Hematopoietic multipotent progenitor cell treated with erythropoietin and hydrocortisone succinate and interleukin-3 and kit ligand, for 17 days (in vitro differentiated cells): ENCODE results near the gene CEP131.
"Not testable (repeated sequence)": the region's sequence is repeated elsewhere in the genome, so short reads cannot be mapped to it uniquely, and the experiment has no call there.

Experiments used
- DNase-seq: peaks from one replicate; pipeline ENCODE4 v3.0.0-alpha.2; 2015; ENCODE audit warnings: low spot score

The CEP131 gene

DNA sequence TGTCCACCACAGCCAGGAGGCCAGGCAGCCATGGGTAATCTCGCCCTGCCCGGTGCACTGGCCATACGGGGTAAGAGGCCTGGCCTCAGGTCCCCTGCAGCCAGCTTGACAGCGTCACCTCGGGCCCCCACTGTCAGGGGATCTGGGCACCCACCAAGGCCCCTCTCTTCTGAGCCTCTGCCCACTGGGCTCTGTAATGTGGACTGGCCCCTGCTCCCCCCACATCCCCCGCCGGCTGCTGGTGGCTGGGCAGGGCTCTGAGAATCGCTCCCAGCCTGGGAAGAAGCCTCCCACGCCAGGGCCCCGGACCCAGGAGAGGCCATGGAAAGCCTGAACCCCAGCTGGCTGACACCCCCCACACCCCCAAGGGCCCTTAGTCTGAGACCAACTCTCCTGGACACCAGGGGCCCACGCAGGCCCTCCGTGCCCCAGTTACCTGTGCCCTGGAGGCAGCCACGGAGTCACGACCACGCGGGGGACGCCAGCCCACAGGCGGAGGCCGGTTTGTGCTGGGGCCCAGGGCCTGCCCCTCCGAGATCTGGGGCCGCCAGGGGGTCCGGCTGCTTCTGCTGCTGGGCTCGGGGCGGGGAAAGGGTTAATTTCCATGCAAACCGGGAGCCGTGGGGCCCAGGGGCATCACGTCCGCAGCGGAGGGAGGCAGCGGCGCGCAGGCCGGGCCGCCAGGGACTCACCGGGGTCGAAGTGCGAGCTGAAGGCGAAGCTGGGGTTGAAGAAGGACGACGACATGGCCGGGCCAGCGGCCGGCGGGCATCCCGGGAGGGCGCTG is 57.3 kb downstream of the CEP131 start, which contains the start of gene PVALEF:
Gene PVALEF, plus strand, starts transcription at position 262 of the 787 bp plus-strand sequence. CDS start 15,720 bp downstream, outside the sequence.
- no peak for DNase-seq

DNA sequence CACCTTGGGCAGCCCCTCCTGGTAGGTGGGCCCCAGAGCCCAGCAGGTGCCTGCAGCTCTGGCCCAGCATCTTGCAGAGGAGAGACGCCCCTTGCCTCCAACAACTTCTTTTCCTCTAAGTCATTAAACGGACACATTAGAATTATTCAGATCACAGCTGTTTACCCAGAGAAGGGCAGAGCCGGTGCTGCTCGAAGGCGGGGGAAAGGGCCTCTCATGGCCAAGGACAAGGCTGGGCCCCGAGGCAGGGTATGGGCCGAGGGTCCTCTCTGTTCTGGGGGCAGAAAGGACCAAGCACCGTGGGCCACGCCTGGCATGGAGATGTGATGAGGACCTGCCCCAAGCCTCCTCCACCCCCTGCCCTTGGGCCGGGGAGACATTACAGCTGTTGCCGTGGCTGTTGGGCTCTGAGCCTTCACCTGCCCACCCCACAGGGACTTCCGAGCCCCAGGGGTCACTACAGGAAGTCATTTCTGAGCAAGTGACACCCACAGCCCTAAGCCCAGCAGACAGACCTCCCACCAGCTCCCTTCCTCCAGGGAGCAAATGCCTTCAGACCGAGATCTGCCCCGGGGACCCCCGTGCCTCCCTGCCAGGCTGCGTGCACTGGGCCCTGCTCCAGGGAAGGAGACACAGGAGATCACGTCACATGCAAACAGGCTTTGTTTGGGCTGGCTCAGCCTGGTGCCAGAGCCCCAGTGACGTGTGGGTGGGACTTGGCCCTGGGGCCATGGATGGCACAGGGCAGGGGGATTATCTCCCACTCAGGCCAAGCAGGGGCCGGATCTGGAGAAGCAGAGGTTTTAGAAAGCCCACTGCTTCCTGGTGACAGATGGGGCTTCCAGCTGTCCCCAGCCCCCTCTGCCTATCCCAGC is 58.2 kb downstream of the CEP131 start:
- no peak for DNase-seq

DNA sequence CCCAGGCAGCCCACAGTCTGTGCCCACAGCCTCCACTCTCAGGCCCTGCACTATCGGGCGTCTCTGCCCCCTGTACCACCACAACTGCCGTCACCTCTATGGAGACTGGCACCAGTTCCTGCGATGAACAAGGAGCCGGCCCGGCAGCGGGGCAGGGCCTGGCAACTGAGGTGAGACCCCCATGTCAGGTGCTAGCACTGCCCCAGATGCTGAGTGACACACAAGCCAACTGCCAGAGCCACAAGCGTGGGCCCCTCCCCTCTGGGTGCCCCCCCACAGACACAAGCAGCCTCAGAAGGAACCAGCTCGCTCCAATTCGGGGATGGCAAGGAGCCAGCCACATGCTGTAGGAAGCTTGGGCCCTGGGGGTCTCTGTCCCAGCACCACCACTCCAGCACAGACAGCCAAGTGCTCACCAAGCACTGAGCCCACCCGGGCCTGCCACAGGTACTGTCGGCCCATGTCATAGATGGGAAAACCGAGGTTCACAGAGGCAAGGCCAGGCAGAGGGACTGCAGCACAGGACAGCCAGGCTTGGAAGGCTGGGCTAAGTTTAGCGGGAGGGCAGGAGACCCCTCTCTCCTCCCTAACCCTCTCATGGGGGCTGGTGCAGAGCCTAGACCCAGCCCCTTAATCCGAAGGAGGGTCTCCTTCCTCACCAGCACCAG is 58.9 kb downstream of the CEP131 start:
- no peak for DNase-seq

DNA sequence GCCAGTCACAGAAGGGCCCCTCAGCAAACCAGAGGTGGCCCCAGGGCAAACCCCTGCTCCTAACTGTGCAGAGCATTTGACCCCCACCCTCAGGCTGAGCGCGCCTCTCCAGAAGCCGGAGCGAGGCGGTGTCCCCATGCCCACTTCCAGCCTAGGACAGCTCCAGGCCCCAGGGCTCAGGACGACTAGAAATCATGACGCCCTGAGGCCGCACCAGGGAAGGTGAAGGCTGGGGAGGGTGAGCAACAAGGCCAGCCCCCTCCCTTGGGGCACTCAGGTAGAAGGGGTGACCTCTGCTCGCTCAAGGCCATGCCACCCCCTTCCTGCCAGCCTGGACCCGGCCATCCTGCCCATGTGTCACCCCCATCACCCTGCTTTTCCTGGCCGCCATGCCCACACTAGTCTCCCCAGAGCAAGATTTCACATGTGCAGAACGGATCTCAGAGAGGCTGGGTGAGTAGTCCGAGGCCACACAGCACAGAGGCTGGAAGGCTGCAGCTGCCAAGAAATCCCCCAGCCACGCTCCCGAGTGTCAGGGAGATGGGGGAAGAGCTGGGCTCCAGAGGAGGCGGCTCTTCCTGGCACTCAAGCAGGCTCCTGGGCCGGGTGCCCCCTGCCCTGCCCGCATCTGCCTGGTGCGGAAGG is 59.6 kb downstream of the CEP131 start:
- DNase-seq: no peak

DNA sequence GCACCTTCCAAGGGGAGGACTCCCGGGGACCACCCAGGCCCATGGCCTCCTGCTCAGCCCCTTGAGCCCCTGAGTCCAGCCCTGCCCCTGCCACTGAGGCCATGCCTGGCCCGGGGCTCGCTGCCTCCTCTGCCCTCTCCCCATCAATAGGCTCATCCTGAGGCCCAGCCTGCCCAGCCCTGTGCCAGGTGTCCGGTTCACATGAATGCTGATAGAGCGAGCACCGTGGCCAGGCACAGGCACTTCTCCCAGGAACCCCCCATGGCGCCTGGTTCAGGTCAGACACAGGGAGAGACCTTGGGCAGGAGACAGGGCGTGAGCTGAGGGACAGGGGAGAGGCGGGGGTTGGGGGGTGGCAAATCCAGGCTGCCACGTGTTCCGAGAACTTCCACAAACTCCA is 60.3 kb downstream of the CEP131 start:
- no peak for DNase-seq

DNA sequence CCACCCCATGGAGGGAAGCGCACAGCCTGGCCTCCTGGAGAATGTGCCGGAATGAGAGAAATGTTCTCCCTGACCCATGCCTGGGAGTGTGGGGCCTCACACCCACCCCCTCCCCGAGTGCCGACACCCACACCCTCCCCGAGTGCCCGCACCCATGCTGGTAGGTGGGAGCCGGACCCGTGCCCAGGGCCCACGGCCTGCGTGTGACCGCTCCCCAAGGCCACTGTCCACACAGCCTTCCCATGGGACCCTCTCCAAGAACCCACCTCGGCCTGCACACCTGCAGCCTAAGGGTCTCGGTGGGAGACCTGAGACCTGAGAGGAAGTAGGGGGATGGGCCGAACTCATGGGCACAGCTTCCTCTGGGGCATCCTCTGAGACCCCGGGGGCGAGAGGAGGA is 60.8 kb downstream of the CEP131 start:
- no peak for DNase-seq

DNA sequence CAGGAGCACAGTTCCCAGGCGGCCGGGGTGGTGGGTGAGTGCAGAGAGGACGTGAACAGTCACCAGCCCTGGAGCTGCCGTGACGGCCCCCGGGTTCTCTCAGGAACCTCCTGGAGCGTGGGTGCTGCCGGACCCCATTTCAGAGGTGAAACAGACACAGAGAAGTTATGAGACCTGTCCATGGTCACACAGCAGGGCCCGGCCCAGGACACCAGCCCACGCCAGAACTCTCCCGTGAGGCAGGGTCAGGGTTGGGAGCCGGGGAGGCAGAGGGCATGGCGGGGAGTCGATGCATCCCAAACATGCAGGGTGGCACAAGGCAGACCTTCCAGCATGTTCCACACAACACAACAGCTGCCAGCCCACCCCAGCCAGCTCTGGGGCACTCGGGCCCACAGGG is 61.2 kb downstream of the CEP131 start:
- no peak for DNase-seq

DNA sequence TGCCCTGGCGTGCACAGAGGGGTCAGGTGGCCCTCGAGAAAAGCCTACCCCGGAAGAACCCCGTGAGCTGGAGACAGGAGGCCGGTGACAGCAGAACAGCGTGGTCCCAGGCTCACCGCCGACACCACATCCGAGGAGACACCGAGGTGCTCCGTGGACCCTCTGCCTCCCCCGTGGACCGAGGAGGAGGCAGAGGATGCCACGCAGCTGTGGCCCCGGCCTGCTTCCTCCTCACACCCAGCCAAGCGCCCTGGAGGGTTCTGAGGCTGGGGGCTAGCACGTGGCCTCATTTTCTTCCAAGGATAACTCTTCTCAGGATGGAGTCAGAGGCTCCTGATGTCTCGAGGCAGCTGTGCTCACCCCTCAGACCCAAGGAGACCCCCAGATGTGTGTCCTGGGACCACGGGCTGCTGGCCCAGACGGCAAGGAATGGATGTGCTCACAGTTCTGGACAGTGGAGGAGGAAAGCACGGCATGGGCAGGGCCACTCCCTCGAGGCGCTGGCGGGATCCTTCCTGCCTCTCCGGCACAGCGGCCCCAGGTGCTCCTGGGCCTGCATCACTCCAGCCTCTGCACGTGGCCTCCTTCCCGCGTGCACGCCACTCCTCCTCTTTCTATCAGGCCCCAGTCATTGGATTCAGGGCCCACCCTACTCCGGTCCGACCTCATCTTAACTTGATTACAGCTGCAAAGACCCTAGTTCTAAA is 61.9 kb downstream of the CEP131 start:
- no peak for DNase-seq

DNA sequence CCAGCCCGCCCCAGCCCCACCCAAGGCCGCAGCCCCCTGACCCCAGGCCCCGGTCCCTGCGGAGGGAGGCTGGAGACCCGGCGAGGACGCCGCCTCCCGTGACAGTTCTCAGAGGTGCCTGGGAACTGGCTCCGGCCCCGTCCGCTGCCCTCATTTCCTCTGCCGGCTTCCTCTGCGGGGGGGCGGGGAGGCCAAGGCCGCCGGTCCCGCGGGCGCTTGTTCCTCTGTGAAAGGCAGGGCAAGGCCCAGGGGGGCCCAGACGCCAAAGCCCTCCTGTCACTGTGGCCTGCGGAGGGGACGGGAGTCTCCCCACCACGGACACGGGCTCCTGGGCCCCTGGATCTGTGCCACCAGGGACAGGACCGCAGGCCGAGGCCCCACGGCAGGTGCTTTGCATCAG is 62.5 kb downstream of the CEP131 start:
- no peak for DNase-seq

DNA sequence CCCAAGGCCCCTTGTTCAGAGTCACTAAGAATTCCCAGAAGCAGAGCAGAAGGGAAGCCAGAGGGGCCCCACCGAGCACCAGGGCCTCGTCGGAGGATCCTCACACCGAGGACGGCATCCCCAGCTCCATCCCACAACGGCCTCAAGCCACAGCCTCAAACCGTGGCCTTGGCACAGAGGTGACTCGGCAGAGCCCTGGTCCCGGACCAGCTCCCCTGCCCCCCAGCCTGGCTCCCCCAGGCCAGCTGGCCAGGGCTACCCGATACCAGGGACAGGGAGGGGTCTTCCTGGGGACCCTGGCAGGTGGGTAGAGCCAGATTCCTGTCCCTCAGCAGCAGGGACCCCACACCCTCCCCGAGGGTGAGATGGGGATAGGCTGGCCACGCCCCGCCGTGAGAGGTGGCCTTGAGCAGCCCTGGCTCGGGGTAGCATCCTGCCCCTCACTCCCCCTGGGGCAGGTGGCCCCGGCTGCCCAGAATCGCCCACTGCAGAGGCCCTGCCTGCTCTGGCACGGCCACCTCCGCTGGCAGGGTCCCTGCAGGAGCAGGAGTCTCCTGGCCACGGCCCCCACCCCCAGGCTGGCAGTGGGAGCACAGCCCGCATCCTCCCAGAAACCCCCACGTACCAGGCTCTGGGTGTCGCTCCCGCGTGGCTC is 63.0 kb downstream of the CEP131 start:
- no peak for DNase-seq

DNA sequence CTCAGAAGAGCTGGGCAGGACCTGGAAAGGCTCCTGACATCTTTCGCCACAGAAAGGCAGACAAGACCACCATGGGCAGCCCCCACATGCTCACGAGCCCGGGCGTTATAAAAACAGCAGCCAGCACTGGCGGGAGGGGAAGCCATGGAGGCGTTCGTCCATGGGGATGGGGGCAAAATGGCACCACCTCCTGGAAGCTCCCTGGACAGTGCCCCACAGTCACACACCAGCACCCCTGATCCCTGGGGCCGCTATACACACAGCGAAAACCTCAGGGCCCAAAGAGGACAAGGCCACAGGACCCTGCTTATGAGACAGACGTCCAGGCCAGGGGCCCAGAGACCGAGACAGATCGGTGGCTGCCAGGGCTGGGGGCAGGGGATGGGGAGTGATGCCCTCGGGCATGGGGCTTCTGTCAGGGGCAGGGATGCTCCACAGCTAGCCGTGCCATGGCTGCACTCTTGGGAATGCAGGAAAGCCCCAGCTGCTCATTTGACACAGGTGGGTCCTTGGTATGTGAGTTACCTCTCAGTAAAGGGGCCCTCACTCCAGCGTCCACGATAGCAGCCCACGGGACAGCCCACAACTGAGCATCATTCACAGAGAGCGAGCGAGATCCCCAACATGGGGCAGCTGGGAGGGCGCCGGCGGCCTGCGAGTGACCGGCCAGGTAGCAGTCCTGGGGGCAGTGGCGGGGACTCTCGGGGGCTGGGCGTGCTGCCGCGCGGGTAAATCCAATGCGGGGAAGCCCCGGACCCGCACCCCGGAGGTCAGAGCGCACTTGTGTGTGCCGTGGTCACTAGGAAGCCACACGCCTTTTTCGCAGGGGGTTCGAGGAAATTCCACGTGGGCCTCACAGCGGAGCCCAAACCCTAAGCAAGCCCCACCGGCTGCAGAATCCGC is 63.8 kb downstream of the CEP131 start:
- DNase-seq: no peak

DNA sequence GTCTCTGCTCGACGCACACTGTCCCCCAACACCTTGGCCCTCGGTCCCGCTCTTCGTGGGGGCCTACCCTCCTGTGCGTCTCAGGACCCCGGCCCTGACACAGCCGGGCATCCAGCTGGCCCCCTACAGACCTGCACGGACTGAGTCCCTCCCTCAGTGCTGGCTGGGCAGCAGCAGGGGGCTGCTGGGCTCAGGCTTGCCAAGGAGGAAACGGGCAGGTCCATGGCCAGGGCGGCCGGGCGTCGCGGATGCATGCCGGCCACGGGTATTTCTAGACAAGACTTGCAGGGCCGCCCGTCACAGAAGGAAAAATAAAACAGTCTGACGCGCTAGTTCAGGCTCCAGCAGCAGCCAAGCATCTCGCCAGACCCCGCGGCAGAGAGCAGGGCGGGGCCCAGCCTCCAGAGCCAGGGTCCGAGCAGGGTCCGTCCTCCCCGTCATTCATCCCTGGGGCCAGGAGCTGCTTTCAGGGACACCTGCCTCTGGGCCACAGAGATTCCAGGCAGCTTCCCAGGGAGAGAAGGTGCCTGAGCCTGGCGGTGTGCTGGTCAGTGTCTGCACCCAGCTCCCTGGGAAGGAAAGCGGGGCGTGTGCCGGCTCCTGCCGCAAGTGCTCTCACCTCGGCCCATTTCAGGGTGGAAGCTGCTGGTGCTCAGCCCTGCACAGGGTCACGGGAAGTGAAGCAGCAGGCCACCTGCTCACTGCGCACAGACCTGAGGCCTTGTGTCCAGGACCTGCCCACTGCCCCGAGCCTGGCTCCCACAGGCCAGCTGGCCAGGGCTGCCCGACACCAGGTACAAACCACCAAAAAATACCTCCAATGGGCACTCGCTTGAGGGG is 64.7 kb downstream of the CEP131 start:
- DNase-seq: no peak

DNA sequence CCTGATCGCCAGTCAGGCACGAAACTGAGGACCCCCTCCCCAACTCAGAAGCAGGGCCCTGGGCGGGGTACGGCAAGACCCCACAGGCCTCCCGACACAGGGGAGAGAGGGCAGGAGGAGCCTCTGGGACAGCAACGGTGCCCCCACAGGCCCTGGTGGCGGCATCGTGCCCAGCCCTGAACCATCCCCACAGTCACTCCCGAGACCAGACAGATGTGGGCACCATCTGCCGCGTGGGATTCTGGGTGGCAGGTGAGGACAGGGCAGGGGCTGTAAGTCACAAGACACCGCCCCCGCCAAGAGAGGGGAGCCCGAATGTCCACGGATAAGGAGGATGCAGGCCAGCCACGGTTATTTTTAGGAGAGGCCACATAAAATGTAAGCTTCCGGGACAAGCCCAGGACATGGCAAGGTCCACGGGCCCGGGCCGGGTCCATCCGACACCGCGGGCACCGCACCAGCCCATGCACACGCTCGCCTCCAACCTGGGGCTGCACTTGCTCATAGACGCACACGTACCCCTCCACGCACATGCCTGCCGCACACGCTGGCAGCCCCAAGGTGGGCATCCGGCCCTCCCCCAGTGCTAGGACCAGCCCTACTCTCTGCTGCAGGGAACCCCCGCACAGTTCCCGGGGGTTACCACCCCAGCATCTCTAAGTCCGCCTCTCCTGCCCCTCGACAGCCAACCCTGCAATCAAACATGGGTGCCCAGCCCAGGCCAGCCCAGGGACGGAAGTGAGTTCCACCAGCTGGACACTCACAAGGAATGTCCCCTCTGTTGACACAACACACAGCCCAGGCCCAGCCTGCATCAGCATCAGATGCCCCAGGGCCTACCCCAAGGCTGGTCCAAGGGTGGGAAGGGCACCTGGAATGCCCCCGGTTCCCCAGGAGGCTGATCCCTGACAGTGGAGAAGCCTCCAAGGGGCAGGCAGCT is 65.6 kb downstream of the CEP131 start:
- no peak for DNase-seq

DNA sequence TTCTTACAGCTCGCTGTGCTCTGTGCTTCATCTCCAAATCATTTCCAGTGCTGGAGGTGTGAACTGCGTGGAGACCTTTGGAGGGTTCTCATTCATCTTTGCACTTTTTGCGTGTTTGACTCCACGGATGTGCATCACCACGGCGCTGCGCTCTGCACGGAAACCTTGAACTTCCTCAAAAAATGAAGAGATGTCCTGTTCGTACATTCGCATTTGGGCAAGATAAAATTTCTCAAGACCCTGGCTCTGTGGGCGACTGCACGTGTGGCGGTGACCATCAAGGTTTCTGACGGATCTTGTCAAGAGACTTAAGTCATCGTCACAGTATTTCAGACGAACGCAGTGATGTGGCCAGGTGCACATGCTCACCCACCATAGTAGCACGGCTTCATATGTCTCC is 67.8 kb downstream of the CEP131 start:
- no peak for DNase-seq

DNA sequence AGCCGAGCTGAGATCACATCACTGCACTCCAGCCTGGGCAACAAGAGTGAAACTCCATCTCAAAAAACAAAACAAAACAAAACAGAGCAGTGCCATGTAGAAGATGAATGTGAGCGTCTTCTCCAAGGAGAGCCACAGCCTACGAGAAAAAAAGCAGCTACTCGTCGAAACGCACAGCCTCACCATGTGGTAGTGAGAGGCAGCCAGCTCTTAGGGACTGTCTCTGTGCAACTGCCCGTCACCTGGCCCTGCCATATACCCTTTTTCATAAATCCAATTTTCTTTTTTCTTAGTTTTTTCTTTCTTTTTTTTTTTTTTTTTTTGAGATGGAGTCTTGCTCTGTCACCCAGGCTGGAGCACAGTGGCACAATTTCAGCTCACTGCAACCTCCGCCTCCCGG is 68.7 kb downstream of the CEP131 start:
- not testable (repeated sequence) for DNase-seq

DNA sequence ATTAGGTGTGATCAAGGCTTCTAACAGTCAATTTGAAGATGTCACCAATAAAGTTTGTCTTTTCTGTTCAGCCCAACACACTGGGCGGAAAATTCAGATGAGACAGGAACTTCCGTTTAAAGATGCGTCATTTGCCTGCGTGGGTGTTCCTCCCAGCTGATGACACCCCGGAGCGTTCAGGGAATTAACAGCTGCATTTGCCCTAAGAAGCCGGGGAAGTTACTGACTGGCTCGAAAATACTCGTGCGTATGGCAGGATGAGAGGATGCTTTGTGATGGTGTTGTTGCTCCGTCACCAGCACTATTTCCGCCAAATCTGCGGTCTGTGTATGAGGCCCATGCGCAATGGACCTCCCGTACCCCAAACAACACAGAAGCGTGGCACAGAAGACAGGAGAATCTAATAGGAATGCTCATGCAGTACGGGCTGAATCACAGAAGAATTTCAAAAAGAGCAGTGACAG is 69.4 kb downstream of the CEP131 start:
- no peak for DNase-seq

DNA sequence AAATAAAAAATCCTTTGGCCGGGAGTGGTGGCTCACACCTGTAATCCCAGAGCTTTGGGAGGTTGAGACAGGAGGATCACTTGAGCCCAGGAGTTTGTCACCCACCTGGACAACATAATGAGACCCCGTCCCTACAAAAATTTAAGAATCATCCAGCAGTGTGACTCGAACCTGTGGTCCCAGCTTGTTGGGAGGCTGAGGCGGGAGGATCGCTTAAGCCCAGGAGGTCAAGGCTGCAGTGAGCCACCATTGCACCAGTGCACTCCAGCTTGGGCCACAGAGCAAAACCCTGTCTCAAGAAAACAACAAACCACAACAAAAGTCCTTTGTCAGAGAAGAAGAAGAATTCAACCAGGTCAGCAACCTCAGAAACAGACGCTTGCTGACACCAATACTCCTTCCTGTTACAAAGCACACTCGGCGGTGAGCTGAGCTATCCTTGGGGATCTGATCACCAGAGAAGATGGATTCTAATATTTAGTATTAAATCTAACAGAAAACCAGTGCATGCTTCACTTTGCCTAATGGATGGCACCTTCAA is 70.4 kb downstream of the CEP131 start:
- DNase-seq: no peak
